Activated CD4-positive, alpha-beta memory T cell treated with anti-CD3 and anti-CD28 coated beads, Interleukin-2, amount 10 ng/mL, durations not matched to agents 7 days and 5 days (primary cell): ENCODE results near the gene LY86. TPM values are rescaled to one million over a fixed set of nuclear protein-coding genes. Genes with fewer than 3 reads are reported as not detected.

ENCODE experiments used
- CTCF ChIA-PET: fragments of 350-600 bp; sonication (Branson Sonifier 250); formaldehyde crosslinking; loops from one replicate; lab custom pipeline; 2021; ENCODE audit warnings: antibody characterized with exemption, inconsistent platforms; lab: Charles Lee
- POLR2A ChIA-PET: fragments of 350-600 bp; sonication (Branson Sonifier 250); formaldehyde crosslinking; loops from one replicate; lab custom pipeline; 2021; ENCODE audit warnings: antibody characterized with exemption; lab: Charles Lee
- DNase-seq: peaks from one replicate; pipeline ENCODE4 v3.0.0-alpha.2; 2020
- H3K27ac Mint-ChIP-seq: one replicate; pipeline ENCODE4 v1.8.0; 2021; ENCODE audit warnings: mild to moderate bottlenecking, mixed read lengths
- H3K27me3 Mint-ChIP-seq: one replicate; pipeline ENCODE4 v1.8.0; 2021; ENCODE audit warnings: mixed read lengths
- H3K36me3 Mint-ChIP-seq: one replicate; pipeline ENCODE4 v1.8.0; 2021; ENCODE audit warnings: low read depth, mixed read lengths
- H3K4me1 Mint-ChIP-seq: one replicate; pipeline ENCODE4 v1.8.0; 2021; ENCODE audit warnings: mixed read lengths
- H3K4me3 Mint-ChIP-seq: one replicate; pipeline ENCODE4 v1.8.0; 2021; ENCODE audit warnings: mild to moderate bottlenecking, mixed read lengths
- H3K9me3 Mint-ChIP-seq: one replicate; pipeline ENCODE4 v1.8.0; 2021; ENCODE audit warnings: mixed read lengths
- total RNA-seq, 2 experiments: library from RNA; stranded (reverse); gene quantifications; one replicate each; pipeline ENCODE4 v1.2.3, GENCODE V29; 2021

LY86 gene
- total RNA-seq, 2 experiments from 2014 or later: 1.7 to 2.2 TPM

GRCh38 chr6:6620766-6621425 is 32.4 kb downstream of the LY86 start:
- Mint-ChIP-seq H3K4me3 (no peak overlapping the region), H3K27ac (no peak overlapping the region), H3K36me3 (no peaks in the 10 kb centered on the region), H3K9me3 (no peaks in the 10 kb centered on the region), H3K27me3 (peaks cover 16% of the 10 kb centered on the region), H3K4me1 (peaks cover 22% of the 10 kb centered on the region)
- DNase-seq: no peak
- ChIA-PET POLR2A (no interaction called here), CTCF (interaction anchor here (1.0 kb wide), 2 partner anchors 10 to 11 kb away, joined by 3 to 4 read pairs; no protein-coding TSS in a partner anchor)

GRCh38 chr6:6622501-6622900 is 34.0 kb downstream of the LY86 start:
- POLR2A ChIA-PET: no interaction called here
- no peaks in the 10 kb centered on the region for H3K9me3 Mint-ChIP-seq
- no peaks in the 10 kb centered on the region for H3K36me3 Mint-ChIP-seq
- peaks cover 13% of the 10 kb centered on the region for H3K4me1 Mint-ChIP-seq
- no peak overlapping the region for H3K4me3 Mint-ChIP-seq
- no peak overlapping the region for H3K27ac Mint-ChIP-seq
- CTCF ChIA-PET: no interaction called here
- DNase-seq: no peak
- H3K27me3 Mint-ChIP-seq: peaks cover 16% of the 10 kb centered on the region

- ChIA-PET CTCF (interaction anchor here (0.8 kb wide), 1 partner anchor 9 kb away, joined by 3 read pairs; no protein-coding TSS in a partner anchor), POLR2A (no interaction called here)
- Mint-ChIP-seq H3K27me3 (peaks cover 20% of the 10 kb centered on the region), H3K27ac (no peak overlapping the region), H3K4me1 (peaks cover 17% of the 10 kb centered on the region), H3K36me3 (no peaks in the 10 kb centered on the region), H3K9me3 (no peaks in the 10 kb centered on the region), H3K4me3 (no peak overlapping the region)
- no peak for DNase-seq
Measured at GRCh38 chr6:6623553-6623952, 35.0 kb downstream of the LY86 start.

GRCh38 chr6:6624269-6624990 is 35.9 kb downstream of the LY86 start:
- H3K27ac Mint-ChIP-seq: no peak overlapping the region
- H3K36me3 Mint-ChIP-seq: no peaks in the 10 kb centered on the region
- no peak overlapping the region for H3K4me3 Mint-ChIP-seq
- peaks cover 24% of the 10 kb centered on the region for H3K27me3 Mint-ChIP-seq
- no peak for DNase-seq
- peaks cover 16% of the 10 kb centered on the region for H3K4me1 Mint-ChIP-seq
- ChIA-PET POLR2A (no interaction called here), CTCF (interaction anchor here (0.8 kb wide), 1 partner anchor 10 kb away, joined by 3 read pairs; no protein-coding TSS in a partner anchor)
- no peaks in the 10 kb centered on the region for H3K9me3 Mint-ChIP-seq

GRCh38 chr6:6626187-6626586 is 37.7 kb downstream of the LY86 start:
- peaks cover 12% of the 10 kb centered on the region for H3K4me1 Mint-ChIP-seq
- H3K36me3 Mint-ChIP-seq: no peaks in the 10 kb centered on the region
- H3K27me3 Mint-ChIP-seq: peaks cover 37% of the 10 kb centered on the region
- H3K4me3 Mint-ChIP-seq: no peak overlapping the region
- ChIA-PET CTCF (interaction anchor here (1.9 kb wide), 1 partner anchor 16 kb away, joined by 4 read pairs; no protein-coding TSS in a partner anchor), POLR2A (interaction anchor here (1.1 to 1.4 kb wide), 3 partner anchors 11 to 483 kb away, joined by 3 to 4 read pairs (median 3); no protein-coding TSS in a partner anchor)
- H3K27ac Mint-ChIP-seq: no peak overlapping the region
- no peak for DNase-seq
- no peaks in the 10 kb centered on the region for H3K9me3 Mint-ChIP-seq

- Mint-ChIP-seq H3K36me3 (no peaks in the 10 kb centered on the region), H3K9me3 (no peaks in the 10 kb centered on the region), H3K27ac (no peak overlapping the region), H3K27me3 (peaks cover 31% of the 10 kb centered on the region), H3K4me3 (no peak overlapping the region), H3K4me1 (peaks cover 20% of the 10 kb centered on the region)
- CTCF ChIA-PET: no interaction called here
- POLR2A ChIA-PET: no interaction called here
- no peak for DNase-seq
Measured at GRCh38 chr6:6629402-6629801, 40.9 kb downstream of the LY86 start.

- Mint-ChIP-seq H3K36me3 (no peaks in the 10 kb centered on the region), H3K27ac (no peak overlapping the region), H3K4me1 (peaks cover 30% of the 10 kb centered on the region), H3K9me3 (no peaks in the 10 kb centered on the region), H3K27me3 (peaks cover 24% of the 10 kb centered on the region), H3K4me3 (no peak overlapping the region)
- CTCF ChIA-PET: interaction anchor here (1.2 kb wide), 1 partner anchor 11 kb away, joined by 4 read pairs; no protein-coding TSS in a partner anchor
- POLR2A ChIA-PET: no interaction called here
- DNase-seq: no peak
Measured at GRCh38 chr6:6631053-6631452, 42.5 kb downstream of the LY86 start.

- DNase-seq: no peak
- CTCF ChIA-PET: interaction anchor here (1.2 kb wide), 1 partner anchor 11 kb away, joined by 4 read pairs; no protein-coding TSS in a partner anchor
Measured at GRCh38 chr6:6631534-6632276, 43.2 kb downstream of the LY86 start.

GRCh38 chr6:6633898-6634734 is 45.6 kb downstream of the LY86 start:
- Mint-ChIP-seq H3K27me3 (peaks cover 16% of the 10 kb centered on the region), H3K4me3 (no peak overlapping the region), H3K9me3 (no peaks in the 10 kb centered on the region), H3K4me1 (peaks cover 33% of the 10 kb centered on the region), H3K36me3 (no peaks in the 10 kb centered on the region), H3K27ac (no peak overlapping the region)
- CTCF ChIA-PET: no interaction called here
- POLR2A ChIA-PET: no interaction called here
- no peak for DNase-seq

More at GRCh38 chr6:6631534-6632276, 43.2 kb downstream of the LY86 start:
- peaks cover 24% of the 10 kb centered on the region for H3K27me3 Mint-ChIP-seq
- POLR2A ChIA-PET: no interaction called here
- peaks cover 36% of the 10 kb centered on the region for H3K4me1 Mint-ChIP-seq
- H3K27ac Mint-ChIP-seq: no peak overlapping the region
- H3K9me3 Mint-ChIP-seq: no peaks in the 10 kb centered on the region
- H3K36me3 Mint-ChIP-seq: no peaks in the 10 kb centered on the region
- H3K4me3 Mint-ChIP-seq: no peak overlapping the region

GRCh38 chr6:6634735-6635075 is 46.2 kb downstream of the LY86 start:
- H3K9me3 Mint-ChIP-seq: peaks cover 2% of the 10 kb centered on the region
- H3K27me3 Mint-ChIP-seq: peaks cover 15% of the 10 kb centered on the region
- ChIA-PET POLR2A (no interaction called here), CTCF (no interaction called here)
- H3K4me1 Mint-ChIP-seq: peaks cover 34% of the 10 kb centered on the region
- H3K4me3 Mint-ChIP-seq: no peak overlapping the region
- peaks cover 3% of the 10 kb centered on the region for H3K36me3 Mint-ChIP-seq
- H3K27ac Mint-ChIP-seq: no peak overlapping the region
- DNase-seq: no peak

GRCh38 chr6:6635291-6635690 is 46.8 kb downstream of the LY86 start:
- ChIA-PET POLR2A (no interaction called here), CTCF (no interaction called here)
- Mint-ChIP-seq H3K27ac (no peak overlapping the region), H3K36me3 (peaks cover 4% of the 10 kb centered on the region), H3K4me1 (peaks cover 37% of the 10 kb centered on the region), H3K9me3 (peaks cover 2% of the 10 kb centered on the region), H3K27me3 (peaks cover 9% of the 10 kb centered on the region), H3K4me3 (no peak overlapping the region)
- no peak for DNase-seq

- Mint-ChIP-seq H3K27me3 (peaks cover 6% of the 10 kb centered on the region), H3K4me3 (no peak overlapping the region), H3K4me1 (peaks cover 39% of the 10 kb centered on the region), H3K36me3 (peaks cover 4% of the 10 kb centered on the region), H3K27ac (no peak overlapping the region), H3K9me3 (peaks cover 2% of the 10 kb centered on the region)
- ChIA-PET POLR2A (no interaction called here), CTCF (no interaction called here)
- no peak for DNase-seq
Measured at GRCh38 chr6:6635869-6636268, 47.3 kb downstream of the LY86 start.
